Stimulated activated CD4-positive, alpha-beta T cell treated with anti-CD3 and anti-CD28 coated beads, Interleukin-4, amount 100 ng/mL, for 48 hours (primary cell): ENCODE data around the gene FBXW4.
A peak's percentile ranks its signal among the peaks of the same experiment; 100 is the strongest.
"Not testable (repeated sequence)": the region's sequence is repeated elsewhere in the genome, so short reads cannot be mapped to it uniquely, and the experiment has no call there.

Experiments used
- DNase-seq, 2 donors: peaks; one replicate each; pipeline ENCODE4 v3.0.0-alpha.2; 2020; ENCODE audit warnings: low read depth in 2 of 2

Gene FBXW4

DNA sequence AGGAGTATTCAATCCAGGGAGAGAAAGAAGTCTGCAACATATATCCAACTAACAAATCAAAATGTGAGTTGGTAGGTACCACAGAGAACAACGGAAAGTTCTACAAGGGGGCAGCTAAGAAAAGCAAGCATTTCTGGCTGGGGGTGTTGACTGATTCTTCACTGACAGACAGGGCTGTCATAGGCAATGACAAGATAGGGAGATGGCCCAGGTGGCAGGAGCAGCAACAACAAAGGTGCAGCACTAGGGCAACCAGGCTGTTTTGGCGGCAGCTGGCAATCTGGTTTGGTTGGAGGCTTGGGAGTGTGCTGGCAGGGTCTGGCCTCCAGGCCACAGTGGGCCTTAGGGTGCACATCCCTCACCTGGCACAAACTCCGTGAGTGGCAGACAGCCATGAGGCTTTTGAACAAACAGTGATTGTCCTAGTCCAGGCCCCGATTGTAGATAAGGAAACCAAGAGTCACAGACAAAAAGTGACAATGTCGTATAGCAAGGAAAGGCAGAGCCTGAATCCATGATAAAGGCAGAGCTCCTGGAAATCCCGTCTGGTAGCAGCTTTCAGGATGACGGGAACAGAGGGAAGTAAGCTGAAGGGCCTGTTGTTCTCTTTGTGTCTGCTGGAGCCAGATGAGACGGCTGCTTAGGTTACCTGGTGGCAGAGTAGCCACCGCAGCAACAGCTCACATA lies 78.4 kb downstream of the FBXW4 start:
- DNase-seq: no peak

DNA sequence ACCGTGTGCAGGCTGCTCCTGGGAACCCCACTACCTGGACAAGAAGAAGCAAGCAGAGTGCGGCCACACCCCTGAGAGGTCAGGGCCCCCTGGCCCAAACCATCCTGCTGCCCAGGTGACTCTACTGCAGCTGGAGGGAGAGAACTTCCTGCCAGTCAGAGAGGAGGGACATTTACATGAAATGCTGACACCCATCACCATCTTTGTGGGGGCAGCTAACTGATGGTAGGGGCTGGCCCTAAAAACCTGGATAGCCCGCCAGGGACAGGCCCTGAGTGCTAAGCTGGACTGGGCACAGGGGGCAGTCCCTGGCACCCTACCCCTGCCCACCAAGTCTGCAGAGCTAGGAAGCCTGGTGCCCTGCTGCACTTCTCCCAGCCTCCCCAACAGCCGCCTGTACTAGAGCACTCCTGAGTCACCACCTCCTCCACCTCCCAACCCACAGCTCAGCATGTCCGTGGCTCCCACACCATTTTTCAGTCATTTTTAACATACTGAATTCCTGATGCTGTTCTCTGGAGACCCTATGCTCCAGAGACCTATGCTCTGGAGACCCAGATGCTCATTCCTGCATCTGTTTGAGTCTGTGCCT lies 79.3 kb downstream of the FBXW4 start:
- no peak for DNase-seq

DNA sequence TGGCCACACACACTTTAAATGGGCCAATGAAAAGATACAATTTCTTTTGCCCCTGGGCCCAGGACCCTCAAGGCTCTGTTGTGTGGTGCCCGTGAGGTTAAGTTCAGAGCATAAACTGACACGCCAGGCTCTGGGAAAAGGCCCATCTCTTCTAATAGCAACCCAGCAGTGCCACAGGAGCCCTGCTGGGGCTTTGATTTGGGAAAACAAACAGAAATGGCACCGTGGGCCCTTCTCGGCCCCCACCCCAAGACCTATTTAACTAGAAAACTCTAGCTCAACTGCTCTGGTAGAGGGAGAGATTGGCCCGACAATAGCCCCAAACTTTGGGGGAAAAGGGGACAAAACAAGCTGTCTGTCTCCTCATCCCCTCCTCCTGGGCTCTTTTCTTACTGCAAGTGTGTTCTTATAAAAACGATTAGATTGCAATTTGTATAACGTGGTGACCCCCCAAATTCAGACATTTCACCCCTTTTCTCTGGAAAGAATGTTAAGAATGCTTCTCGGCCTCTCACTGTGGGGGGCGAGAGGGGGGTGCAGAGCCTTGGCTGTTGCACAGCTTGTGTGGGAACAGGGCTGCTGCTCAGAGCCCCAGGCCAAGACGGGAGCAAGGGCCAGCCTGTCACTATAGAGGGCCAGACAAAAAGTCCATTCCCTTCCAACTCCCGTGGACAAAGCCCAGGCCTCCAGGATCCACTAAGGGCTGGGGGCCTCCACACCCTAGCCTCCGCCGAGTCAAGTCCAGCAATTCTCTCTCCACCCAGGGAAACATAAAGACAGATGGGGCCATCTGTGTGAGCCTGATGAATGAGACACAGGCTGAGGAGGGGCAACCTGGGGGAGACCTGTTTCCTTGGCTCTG lies 80.1 kb downstream of the FBXW4 start:
- no peak for DNase-seq

- DNase-seq: no peak
Observed at GRCh38 chr10:101613646-101614045, 81.3 kb downstream of the FBXW4 start.

DNA sequence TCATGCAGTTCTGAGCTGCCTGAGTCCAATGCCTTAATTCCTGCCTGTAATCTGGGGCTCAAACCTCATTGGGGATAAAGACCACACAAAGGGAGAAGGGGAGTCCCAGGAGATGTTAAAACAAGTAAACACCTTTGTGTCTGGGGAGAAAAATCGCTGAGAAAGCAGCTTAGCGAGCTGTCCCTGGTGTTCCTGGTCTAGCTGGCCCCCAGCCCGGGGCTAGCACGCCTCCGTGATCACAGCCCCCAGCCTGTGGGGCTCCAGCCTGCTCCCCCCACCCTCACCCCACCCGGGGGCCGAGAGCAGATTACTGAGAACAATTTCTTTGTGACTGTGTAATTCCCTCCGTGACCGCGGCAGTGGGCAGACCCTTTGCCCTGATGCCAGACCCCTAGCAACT lies 82.1 kb downstream of the FBXW4 start:
- DNase-seq: no peak

- DNase-seq: no peak
Observed at GRCh38 chr10:101612086-101612485, 82.9 kb downstream of the FBXW4 start.

- DNase-seq: no peak
Observed at GRCh38 chr10:101611096-101611905, 83.7 kb downstream of the FBXW4 start.

- no peak for DNase-seq
Observed at GRCh38 chr10:101609481-101609880, 85.5 kb downstream of the FBXW4 start.

DNA sequence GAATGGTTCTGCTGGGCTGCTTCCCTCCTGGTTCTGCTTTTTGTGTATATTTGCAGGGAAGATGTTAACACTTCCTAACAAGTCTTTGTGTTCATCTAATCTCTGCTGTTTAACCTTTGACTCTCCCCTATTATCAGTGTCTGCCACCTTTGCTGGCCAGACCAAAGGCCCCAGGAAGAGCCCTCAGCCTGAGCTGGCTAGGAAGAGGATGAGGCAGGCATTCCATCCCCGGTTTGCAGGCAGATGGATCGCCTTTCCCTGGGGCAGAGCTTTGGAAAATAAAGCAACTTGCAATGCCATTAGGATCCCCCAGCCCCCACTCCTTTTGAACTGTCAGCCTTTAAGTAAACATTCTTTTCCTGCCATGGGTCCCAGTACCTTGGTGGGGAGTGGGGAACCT lies 87.8 kb downstream of the FBXW4 start:
- no peak for DNase-seq

- DNase-seq: peak; percentile 65 to 78
Observed at GRCh38 chr10:101602761-101603398, 92.1 kb downstream of the FBXW4 start.

- no peak for DNase-seq
Observed at GRCh38 chr10:101601541-101601940, 93.4 kb downstream of the FBXW4 start.

DNA sequence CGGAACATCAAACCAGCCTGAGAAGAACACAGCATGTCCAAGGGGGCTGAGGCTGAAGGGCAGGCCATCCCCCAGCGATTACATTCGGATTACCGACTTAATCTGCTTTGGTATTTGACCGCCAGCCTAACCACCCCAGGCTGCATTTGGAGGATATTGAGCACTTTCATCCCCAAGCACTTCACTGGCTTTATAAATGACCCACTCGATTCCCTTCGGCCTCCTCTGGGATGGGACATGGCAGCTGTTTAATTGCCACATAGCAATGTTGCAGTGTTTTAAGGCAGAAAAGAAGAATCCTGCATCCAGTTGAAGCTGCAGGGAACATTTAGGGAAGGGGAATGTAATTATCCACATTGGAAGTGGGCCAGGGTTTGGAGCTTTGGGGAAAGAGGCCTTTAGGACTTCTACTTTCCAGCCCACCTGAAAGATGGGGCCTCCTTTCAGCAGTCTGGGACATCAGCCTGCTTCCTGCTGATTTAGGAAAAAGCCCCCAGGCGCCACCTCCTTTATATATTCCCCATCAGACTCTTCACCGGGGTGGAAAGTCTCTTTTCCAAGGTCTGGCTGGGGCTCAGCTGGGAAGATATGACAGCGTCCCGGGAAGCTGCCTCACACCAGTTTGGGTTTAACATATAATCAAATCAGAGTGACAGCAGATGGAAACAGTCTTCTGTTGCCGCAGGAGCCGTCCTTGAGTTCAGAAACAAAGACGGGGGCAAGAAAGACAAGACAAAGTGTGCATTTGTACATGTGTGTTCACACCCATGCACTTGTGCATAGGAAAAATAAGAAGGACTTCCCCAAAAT lies 97.7 kb downstream of the FBXW4 start:
- no peak for DNase-seq

DNA sequence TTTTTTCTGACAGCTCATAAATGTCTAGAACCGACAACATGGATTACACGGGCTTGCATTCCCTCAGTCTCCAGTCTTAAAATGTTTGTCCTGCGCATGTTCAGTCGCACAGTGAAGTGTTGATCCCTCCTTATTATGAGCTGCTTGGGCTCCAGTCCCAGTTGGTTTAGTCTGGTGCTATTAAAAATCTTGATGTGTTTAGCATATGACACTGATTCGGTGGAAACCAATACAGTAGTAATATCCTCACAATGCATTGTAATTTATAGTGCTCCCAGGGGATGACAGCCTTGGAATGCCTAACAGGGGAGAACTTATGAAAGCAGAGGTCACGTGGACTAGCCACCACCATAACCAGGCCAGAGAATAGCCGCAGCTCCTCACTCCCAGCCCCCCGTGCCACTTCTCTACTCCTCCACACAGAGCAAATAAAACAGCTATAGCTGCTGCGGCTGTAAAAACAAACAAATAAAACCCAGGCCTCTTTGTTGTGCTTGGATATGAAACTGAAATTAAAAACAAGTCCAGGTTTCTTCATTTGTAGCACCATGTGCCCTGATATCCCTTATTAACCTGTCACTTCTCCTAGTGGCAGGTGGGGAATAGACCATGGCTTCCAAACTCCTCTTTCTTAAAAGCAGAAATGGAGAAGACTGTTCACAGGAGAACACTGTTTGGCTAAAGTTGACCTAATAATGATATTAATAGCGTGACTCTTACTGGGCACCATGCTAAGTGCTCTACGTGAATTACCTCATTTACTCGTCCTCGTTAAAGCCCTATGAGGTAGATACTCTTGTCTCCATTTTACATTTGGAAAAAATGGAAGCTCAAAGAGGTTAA lies 99.2 kb downstream of the FBXW4 start:
- no peak for DNase-seq

DNA sequence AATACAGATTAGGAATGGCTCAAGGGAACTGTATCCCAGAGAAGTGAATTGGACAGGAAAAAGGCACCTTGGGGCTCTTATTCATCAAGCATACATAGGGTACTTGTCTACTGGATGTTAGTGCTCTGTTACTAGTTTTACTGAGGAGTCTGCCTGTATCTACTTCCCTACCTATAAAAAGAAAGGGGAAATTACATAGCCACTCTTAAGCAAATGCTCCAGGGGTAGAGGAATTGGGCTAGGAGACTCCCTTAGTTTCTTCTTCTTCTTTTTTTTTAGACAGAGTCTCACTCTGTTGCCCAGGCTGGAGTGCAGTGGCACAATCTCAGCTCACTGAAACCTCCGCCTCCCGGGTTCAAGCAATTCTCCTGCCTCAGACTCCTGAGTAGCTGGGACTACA lies 101.6 kb downstream of the FBXW4 start:
- not testable (repeated sequence) for DNase-seq

DNA sequence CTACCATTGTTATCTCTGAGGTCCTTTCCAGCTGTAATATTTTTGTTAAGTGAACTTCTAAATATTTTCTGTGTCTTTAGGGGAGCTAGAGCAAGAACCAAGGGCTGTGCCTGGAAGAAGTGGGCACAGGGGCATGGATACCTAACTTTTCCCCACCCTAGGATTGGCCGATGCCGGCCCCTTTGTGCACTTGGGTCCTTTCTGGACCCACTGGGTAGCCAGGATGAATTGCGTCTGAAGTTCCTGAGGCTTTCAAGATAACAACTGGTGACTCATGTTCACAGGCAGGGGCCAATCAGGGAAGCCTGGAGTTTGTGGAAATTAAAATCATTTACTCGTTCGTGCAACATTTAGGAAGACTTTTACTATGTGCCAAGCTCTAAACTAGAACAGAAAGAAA lies 106.1 kb downstream of the FBXW4 start:
- no peak for DNase-seq

- peak; percentile 93 to 94 for DNase-seq
Observed at GRCh38 chr10:101587725-101588653, 107.0 kb downstream of the FBXW4 start, which contains the start of the genes DPCD and POLL. Gene DPCD (plus strand): TSS chr10:101588321. CDS start chr10:101588337, 16 bp downstream. Gene POLL (minus strand): TSS chr10:101588257. CDS start chr10:101587360, 897 bp downstream.

GRCh38 chr10:101585841-101586240 lies 109.1 kb downstream of the FBXW4 start:
- DNase-seq: no peak
